Neural progenitor cell (in vitro differentiated cells): ENCODE measurements around the gene IRX4. TPM values are rescaled to one million over a fixed set of nuclear protein-coding genes. Genes with fewer than 3 reads are reported as not detected.
"Not testable (repeated sequence)": the region's sequence is repeated elsewhere in the genome, so short reads cannot be mapped to it uniquely, and the experiment has no call there.

Experiments
- DNase-seq: peaks from one replicate; pipeline ENCODE4 v3.0.0-alpha.2; 2016; ENCODE audit warnings: low spot score
- H2AFZ ChIP-seq: fragments of 200-600 bp; sonication (generic); replicated peaks from 2 replicates; pipeline ENCODE4 v1.6.1; 2016; ENCODE audit warnings: antibody characterized with exemption
- H3F3A ChIP-seq: fragments of 200-600 bp; sonication (generic); 2 replicates; pipeline ENCODE4 v1.6.1; 2016; ENCODE audit warnings: antibody characterized with exemption, low read depth
- H3K27ac ChIP-seq: fragments of 200-600 bp; sonication (generic); 2 replicates; pipeline ENCODE4 v1.5.1; 2016; ENCODE audit warnings: mild to moderate bottlenecking
- H3K27me3 ChIP-seq: fragments of 200-600 bp; sonication (generic); 2 replicates; pipeline ENCODE4 v1.6.1; 2016; ENCODE audit warnings: mild to moderate bottlenecking, moderate library complexity
- H3K36me3 ChIP-seq: fragments of 200-600 bp; sonication (generic); 2 replicates; pipeline ENCODE4 v1.5.1; 2016
- H3K4me1 ChIP-seq: fragments of 200-600 bp; sonication (generic); 2 replicates; pipeline ENCODE4 v1.6.1; 2016; ENCODE audit warnings: mixed run types
- H3K4me2 ChIP-seq: fragments of 200-600 bp; sonication (generic); 2 replicates; pipeline ENCODE4 v1.6.1; 2016
- H3K4me3 ChIP-seq: fragments of 200-600 bp; sonication (generic); 2 replicates; pipeline ENCODE4 v1.5.1; 2016
- H3K79me2 ChIP-seq: fragments of 200-600 bp; sonication (generic); 2 replicates; pipeline ENCODE4 v1.6.1; 2016; ENCODE audit warnings: low read depth
- H3K9ac ChIP-seq: fragments of 200-600 bp; sonication (generic); 2 replicates; pipeline ENCODE4 v1.6.1; 2016
- H3K9me3 ChIP-seq: fragments of 200-600 bp; sonication (generic); 2 replicates; pipeline ENCODE4 v1.5.1; 2016; ENCODE audit warnings: low read depth
- H4K20me1 ChIP-seq: fragments of 200-600 bp; sonication (generic); 2 replicates; pipeline ENCODE4 v1.6.1; 2016; ENCODE audit warnings: low read depth
- H3K27ac Mint-ChIP-seq: 3 replicates; pipeline ENCODE4 v1.8.0; 2021; ENCODE audit warnings: mixed read lengths
- H3K27me3 Mint-ChIP-seq: 2 replicates; pipeline ENCODE4 v1.8.0; 2022; ENCODE audit warnings: low read depth, mild to moderate bottlenecking, inconsistent platforms, moderate library complexity, mixed read lengths; ENCODE audit not compliant: insufficient read depth
- H3K36me3 Mint-ChIP-seq: 3 replicates; pipeline ENCODE4 v1.8.0; 2021; ENCODE audit warnings: mixed read lengths
- H3K4me1 Mint-ChIP-seq: 3 replicates; pipeline ENCODE4 v1.8.0; 2021; ENCODE audit warnings: mixed read lengths
- H3K4me3 Mint-ChIP-seq: 3 replicates; pipeline ENCODE4 v1.8.0; 2021; ENCODE audit warnings: mild to moderate bottlenecking, moderate library complexity, mixed read lengths
- H3K9me3 Mint-ChIP-seq: 3 replicates; pipeline ENCODE4 v1.8.0; 2020; ENCODE audit warnings: mixed read lengths
- EZH2 ChIP-seq: fragments of 200-600 bp; sonication (generic); IDR thresholded peaks from 2 replicates; pipeline ENCODE4 v1.6.1; 2017; ENCODE audit warnings: antibody characterized with exemption, mild to moderate bottlenecking, moderate library complexity
- EZH2phosphoT487 ChIP-seq: fragments of 200-600 bp; sonication (generic); IDR thresholded peaks from 2 replicates; pipeline ENCODE4 v1.6.1; 2017; ENCODE audit warnings: antibody characterized with exemption
- total RNA-seq: library from RNA; depleted of rRNA; stranded (reverse); fragments of >200 nt; gene quantifications from 2 replicates; pipeline ENCODE4 v1.2.3, GENCODE V29; 2015; ENCODE audit warnings: low replicate concordance
- TF ChIP-seq, protein P1 (sequence below): fragments of 200-600 bp; sonication (generic); IDR thresholded peaks from 2 replicates; pipeline ENCODE4 v1.5.1; 2017; ENCODE audit warnings: antibody characterized with exemption, mild to moderate bottlenecking

IRX4 gene
- total RNA-seq, 1 donor from 2014 or later, result not detected

DNA sequence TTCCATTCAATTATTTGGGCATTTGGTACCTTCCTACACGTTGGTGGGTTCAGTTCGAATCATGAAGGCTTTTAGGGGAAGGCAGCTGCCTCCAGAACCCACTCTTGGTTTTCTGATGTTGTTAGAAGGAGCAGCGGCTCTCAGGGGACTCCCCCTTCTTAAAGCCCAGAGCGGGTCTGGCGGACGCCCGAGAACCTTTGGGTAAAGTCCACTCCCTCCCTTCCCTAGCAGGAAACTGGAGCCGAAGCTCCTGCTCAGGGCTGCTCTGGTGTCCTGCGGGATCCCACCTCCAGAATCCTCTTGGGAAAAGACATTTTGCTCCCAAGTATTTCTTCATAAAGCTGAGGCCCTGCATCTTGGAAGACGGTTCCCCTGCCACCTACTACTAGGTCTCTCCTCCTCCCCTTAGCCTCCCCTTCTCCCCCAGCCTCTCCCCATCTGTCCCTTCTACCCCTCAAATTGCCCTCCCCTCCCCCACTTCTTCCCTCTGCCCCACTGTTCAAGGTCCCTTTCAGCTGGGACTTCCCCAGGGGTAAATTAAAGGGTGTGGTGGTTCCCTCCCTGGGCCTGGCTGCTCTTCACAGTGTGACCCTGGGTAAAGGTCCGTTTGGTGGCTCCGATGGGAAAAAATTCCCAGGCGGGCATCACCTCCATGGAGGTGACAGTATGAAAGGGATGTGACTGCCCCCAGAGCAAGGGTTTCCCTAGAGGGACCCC lies 9.3 kb downstream of the IRX4 start:
- Histone ChIP-seq H2AFZ (no peak overlapping the region), H4K20me1 (peaks cover 57% of the 10 kb centered on the region), H3K9me3 (no peaks in the 10 kb centered on the region), H3K27ac (no peak overlapping the region), H3K9ac (no peak overlapping the region), H3K4me1 (peaks cover 26% of the 10 kb centered on the region), H3F3A (peaks cover 14% of the 10 kb centered on the region), H3K4me3 (no peak overlapping the region), H3K79me2 (no peaks in the 10 kb centered on the region), H3K36me3 (no peaks in the 10 kb centered on the region), H3K4me2 (no peak overlapping the region), H3K27me3 (peaks cover 83% of the 10 kb centered on the region)
- no peak for DNase-seq
- Mint-ChIP-seq H3K9me3 (peaks cover 3% of the 10 kb centered on the region), H3K4me3 (peak overlapping the region; percentile 55), H3K27me3 (peaks cover 45% of the 10 kb centered on the region), H3K4me1 (peaks cover 24% of the 10 kb centered on the region), H3K27ac (no peak overlapping the region), H3K36me3 (no peaks in the 10 kb centered on the region)
- no peak for TF ChIP-seq EZH2phosphoT487
- TF ChIP-seq EZH2, result no peak
- TF ChIP-seq, protein P1, sequence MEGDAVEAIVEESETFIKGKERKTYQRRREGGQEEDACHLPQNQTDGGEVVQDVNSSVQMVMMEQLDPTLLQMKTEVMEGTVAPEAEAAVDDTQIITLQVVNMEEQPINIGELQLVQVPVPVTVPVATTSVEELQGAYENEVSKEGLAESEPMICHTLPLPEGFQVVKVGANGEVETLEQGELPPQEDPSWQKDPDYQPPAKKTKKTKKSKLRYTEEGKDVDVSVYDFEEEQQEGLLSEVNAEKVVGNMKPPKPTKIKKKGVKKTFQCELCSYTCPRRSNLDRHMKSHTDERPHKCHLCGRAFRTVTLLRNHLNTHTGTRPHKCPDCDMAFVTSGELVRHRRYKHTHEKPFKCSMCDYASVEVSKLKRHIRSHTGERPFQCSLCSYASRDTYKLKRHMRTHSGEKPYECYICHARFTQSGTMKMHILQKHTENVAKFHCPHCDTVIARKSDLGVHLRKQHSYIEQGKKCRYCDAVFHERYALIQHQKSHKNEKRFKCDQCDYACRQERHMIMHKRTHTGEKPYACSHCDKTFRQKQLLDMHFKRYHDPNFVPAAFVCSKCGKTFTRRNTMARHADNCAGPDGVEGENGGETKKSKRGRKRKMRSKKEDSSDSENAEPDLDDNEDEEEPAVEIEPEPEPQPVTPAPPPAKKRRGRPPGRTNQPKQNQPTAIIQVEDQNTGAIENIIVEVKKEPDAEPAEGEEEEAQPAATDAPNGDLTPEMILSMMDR, result no peak

DNA sequence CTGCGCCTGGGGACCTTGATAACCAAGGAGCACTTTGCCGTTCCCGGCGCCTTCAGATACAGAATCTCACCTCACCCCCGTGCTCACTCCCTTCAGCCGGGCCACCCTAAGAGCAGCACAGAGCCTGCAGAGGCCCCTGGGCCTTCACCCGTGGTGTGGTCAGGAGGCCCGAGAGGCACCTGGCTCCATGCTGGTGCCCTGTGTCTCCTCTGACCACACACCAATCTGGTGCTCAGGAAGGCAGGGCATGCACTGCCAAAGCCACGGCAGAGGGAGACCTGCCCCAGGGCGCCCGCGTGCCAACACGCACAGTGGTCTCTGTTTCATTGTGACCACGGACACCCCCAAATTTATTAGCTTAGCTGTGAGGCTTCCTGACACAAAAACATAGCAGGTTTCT lies 11.3 kb downstream of the IRX4 start:
- TF ChIP-seq EZH2phosphoT487, result no peak
- TF ChIP-seq EZH2, result no peak
- TF ChIP-seq, protein P1, result no peak
- no peak overlapping the region for H3K4me3 Mint-ChIP-seq
- peaks cover 3% of the 10 kb centered on the region for H3K9me3 Mint-ChIP-seq
- Histone ChIP-seq H3K4me3 (no peak overlapping the region), H3K9me3 (no peaks in the 10 kb centered on the region), H3F3A (peaks cover 7% of the 10 kb centered on the region), H3K79me2 (no peaks in the 10 kb centered on the region), H3K4me1 (peaks cover 23% of the 10 kb centered on the region), H2AFZ (no peak overlapping the region), H3K36me3 (no peaks in the 10 kb centered on the region), H3K27ac (no peak overlapping the region), H3K27me3 (peaks cover 80% of the 10 kb centered on the region), H3K4me2 (no peak overlapping the region), H3K9ac (no peak overlapping the region), H4K20me1 (peaks cover 38% of the 10 kb centered on the region)
- H3K27me3 Mint-ChIP-seq, result peaks cover 40% of the 10 kb centered on the region
- no peak overlapping the region for H3K27ac Mint-ChIP-seq
- H3K36me3 Mint-ChIP-seq, result no peaks in the 10 kb centered on the region
- peaks cover 21% of the 10 kb centered on the region for H3K4me1 Mint-ChIP-seq
- DNase-seq, result no peak

DNA sequence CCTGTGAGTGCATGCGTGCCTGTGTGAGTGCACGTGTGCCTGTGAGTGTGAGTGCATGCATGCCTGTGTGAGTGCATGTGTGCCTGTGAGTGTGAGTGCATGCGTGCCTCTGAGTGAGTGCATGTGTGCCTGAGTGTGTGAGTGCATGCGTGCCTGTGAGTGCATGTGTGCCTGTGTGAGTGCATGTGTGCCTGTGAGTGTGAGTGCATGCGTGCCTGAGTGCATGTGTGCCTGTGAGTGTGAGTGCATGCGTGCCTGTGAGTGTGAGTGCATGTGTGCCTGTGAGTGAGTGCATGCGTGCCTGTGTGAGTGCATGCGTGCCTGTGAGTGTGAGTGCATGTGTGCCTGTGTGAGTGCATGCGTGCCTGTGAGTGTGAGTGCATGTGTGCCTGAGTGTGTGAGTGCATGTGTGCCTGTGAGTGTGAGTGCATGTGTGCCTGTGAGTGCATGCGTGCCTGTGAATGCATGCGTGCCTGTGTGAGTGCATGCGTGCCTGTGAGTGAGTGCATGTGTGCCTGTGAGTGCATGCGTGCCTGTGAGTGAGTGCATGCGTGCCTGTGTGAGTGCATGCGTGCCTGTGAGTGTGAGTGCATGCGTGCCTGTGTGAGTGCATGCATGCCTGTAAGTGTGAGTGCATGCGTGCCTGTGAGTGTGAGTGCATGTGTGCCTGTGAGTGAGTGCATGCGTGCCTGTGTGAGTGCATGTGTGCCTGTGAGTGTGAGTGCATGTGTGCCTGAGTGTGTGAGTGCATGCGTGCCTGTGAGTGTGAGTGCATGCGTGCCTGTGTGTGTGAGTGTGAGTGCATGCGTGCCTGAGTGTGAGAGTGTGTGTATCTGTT lies 12.1 kb downstream of the IRX4 start:
- not testable (repeated sequence) for H3K36me3 Mint-ChIP-seq, H2AFZ ChIP-seq, DNase-seq, H3K4me3 ChIP-seq, H3F3A ChIP-seq, H3K27ac Mint-ChIP-seq, H3K27ac ChIP-seq, H3K36me3 ChIP-seq, H3K9ac ChIP-seq, H3K4me2 ChIP-seq, H3K9me3 Mint-ChIP-seq, H3K9me3 ChIP-seq, H3K79me2 ChIP-seq, H3K4me3 Mint-ChIP-seq
- peaks cover 80% of the 10 kb centered on the region for H3K27me3 ChIP-seq
- H4K20me1 ChIP-seq, result peaks cover 30% of the 10 kb centered on the region
- Mint-ChIP-seq H3K4me1 (peaks cover 17% of the 10 kb centered on the region), H3K27me3 (peaks cover 35% of the 10 kb centered on the region)
- peaks cover 15% of the 10 kb centered on the region for H3K4me1 ChIP-seq
